NCI-H1048 (cell line): ENCODE results near the gene CCDC74B.
"Not testable (repeated sequence)": the region's sequence is repeated elsewhere in the genome, so short reads cannot be mapped to it uniquely, and the experiment has no call there.

Source experiments
- DNase-seq: peaks from one replicate; lab custom pipeline; 2025; lab: John Stamatoyannopoulos, UW

CCDC74B gene

GRCh38 chr2:130166611-130167010, 21.7 kb upstream of the CCDC74B start:
- not testable (repeated sequence) for DNase-seq

- DNase-seq, result no peak
Measured at GRCh38 chr2:130165293-130166016, 20.5 kb upstream of the CCDC74B start.

DNA sequence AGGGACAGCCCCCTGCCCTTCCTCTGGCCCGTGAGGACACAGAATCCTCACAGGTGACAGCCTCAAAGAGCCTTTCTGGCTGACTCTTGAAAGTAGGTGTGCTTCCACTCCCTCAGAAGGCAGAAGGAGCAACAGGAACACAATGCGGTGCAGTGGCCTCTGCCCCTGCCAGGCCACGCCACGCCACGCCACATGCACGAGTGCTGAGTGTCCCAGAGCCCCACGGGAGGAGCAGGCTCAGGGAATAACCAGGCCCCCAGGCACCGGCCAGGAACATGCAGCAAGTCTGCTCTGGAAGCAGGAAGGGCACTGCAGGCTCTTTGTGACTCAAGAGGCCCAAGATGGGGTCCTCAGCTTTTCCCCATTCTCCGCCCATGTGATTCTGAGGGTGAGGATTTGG, 18.1 kb upstream of the CCDC74B start:
- DNase-seq, result no peak

GRCh38 chr2:130162486-130162885, 17.6 kb upstream of the CCDC74B start:
- DNase-seq, result not testable (repeated sequence)

GRCh38 chr2:130160838-130161705, 16.2 kb upstream of the CCDC74B start:
- not testable (repeated sequence) for DNase-seq

GRCh38 chr2:130160131-130160530, 15.2 kb upstream of the CCDC74B start:
- no peak for DNase-seq

DNA sequence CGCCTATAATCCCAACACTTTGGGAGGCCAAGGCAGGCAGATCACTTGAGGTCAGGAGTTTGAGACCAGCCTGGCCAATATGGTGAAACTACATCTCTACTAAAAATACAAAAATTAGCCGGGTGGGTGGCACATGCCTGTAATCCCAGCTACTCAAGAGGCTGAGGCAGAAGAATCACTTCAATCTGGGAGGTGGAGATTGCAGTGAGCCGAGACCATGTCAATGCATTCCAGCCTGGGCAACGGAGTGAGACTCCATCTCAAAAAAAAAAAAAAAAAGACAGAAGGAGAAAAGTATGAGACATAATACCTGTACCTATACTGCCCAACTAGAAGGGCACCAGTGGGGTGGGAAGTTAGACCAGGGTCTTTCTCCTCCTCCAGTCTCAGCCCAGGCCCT, 14.5 kb upstream of the CCDC74B start:
- DNase-seq, result not testable (repeated sequence)

DNA sequence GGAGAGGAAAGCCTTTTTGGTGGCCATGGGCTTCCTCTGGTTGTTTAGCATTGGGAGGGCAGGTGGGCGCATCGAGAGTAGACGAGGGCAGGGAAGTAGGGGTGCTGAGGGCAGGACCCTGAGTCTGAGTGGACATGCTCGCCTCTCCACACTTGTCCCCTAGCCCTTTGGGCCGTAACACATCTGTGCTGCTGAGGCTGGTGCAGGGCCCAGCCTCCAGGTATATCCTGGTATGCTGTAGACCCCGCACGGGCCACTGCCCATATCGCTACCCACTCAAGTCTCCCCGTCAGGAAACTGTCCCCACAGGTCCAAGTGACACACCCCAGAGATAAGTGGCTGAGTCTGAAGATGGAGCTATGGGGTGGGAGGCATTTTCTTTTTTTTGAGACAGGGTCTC, 13.7 kb upstream of the CCDC74B start:
- no peak for DNase-seq

- not testable (repeated sequence) for DNase-seq
Measured at GRCh38 chr2:130157825-130158514, 13.1 kb upstream of the CCDC74B start.

DNA sequence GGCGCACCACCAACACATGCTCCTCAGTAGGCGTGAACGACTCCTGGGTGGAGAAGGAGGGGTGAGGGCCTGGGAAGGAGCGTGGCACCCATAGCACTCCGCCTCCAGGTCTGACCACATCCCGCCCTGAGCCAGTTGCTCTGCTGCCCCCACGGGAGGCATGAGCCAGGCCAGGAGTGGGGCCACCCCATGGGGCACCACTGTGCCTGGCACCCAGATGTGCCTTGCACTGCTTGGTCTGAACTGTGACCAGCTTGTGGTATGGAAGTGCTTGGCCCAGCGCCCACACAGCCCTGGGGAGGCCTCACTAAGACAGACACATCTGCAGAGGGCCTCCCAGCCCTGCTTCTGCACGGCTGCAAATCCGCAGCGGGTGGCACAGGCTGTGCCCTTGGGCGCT, 12.4 kb upstream of the CCDC74B start:
- not testable (repeated sequence) for DNase-seq

- no peak for DNase-seq
Measured at GRCh38 chr2:130156624-130157004, 11.7 kb upstream of the CCDC74B start.

DNA sequence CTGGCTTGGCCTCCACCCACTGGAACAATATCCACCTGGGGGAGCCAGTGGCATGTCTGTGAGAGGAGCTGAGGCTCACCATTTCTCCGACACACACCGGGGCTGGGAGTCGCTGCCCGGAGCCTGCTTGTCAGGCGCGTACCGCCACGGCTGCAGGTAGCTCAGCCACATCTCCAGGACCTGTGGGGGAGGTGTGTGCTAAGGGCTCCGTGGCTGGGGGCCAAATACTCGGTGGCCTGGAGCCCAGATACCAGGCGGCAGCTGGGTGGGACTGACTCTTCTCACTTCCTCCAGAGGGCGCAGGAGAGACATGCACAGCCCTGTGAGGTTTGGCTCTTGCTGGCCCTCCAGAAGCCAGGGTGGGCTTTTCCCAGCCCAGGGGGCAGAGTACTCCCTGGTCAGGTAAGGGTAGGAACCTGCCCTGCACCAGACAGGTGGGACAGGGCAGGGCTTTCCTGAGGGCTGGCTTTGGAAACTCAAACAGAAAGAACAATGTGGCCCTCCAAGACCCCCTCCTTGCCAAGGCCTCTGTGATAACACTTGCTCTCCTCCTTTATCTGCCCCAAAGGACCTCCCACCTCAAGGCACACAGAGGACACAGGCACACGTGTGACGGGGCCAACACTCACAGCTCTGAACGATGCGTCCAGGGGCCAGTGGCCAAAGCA, 11.2 kb upstream of the CCDC74B start:
- peak; percentile 32 for DNase-seq

GRCh38 chr2:130154773-130155765, 10.2 kb upstream of the CCDC74B start:
- no peak for DNase-seq

GRCh38 chr2:130154423-130154770, 9.5 kb upstream of the CCDC74B start:
- DNase-seq, result not testable (repeated sequence)

DNA sequence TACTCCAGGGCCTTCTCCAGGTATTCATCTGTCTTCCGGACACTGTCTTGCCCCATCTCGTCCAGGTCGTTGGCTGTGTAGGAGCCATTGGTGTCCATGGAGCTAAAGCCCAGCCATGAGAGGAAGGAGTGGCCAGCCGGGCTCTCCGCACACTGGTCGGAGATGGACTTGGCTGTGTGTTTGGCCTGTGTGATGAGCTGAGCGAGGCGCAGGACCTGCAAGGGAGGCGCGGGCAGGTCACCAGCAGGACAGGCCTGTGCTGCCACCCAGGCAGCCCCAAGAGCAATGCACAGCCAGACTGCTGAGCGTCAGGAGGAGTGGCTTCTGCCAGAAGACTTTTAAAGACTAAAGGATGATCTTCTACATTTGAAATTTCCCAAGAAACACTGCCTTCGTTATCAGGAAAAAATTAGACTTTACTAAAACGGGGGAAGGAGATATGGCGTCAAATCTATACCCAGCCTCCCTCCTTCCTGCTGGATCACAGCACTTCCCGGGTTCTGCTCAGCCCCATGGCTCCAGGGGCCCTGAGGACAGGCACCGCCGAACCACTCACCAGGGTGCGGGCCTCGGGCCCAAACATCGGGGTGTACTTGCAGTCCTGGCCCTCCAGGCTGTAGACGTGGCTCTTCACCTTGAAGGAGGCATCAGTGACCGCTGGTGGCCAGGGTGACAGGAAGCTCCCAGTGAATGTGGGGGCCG, 9.0 kb upstream of the CCDC74B start:
- not testable (repeated sequence) for DNase-seq

DNA sequence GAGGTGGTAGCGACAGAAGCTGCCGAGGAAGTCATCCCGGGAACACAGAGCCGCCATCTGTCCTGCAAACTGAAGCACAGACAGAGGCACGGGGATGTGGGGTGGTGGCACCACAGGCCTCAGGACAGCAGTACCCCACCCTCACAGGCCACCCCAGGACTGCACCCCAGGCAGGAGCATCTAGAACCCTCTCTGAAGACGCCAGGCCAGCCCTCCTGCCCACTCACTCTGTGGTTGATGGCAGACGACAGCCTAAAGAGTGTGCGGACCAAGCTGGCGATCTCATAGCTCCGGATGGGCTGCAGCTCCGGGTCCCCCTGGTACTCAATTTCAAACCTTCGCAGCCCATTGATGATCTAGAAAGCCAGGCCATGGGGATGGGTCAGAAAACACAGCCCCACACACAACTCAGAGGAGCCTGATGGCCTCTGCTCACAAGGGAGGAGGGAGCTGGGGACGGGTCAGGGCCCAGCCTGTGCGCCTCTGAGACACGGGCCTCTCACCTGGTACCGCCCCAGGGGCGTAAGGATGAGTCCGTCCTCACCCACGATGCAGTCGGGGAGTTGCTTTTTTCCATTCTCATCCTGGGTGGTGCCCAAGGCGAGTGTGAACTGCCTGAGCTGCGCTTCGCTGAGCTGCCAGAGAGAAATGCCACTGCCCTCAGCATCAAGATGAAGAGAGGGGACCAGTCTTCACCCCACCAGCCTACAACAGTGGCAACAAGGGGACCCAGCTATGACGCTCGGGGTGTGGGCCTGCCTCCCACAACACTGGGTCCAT, 8.1 kb upstream of the CCDC74B start:
- no peak for DNase-seq

DNA sequence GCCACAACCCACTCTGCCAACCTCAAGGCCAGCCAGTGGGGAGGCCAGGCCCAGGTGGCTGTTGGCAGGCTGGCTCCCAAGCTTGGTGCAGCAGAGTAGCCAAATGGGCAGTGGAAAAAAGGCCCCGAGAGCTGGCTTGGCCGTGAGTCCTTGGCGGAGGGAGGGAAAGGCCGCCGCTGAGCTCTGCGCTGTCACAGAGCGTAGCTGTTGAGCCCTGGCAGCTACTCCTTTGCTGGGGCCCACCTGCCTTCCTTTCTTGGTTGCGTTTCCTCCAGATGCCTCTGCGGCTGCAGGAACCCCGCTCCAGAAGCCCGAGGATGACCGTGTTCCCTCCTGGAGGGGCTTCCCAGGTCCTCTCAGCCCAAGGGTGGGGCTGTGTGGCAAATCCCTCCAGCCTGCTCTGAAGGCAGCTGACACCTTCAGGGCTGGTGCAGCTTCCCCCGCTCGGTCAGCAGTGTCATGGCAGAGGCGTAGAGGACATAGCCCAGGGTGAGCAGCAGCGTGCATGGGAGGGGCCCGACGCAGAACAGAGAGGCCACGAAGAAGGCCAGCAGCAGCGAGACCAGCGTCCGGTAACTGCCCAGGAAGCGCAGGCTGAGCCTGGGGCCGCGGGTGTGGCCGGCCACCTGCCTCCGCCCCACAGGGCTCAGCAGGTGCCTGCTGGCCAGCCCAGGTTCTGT, 7.4 kb upstream of the CCDC74B start:
- not testable (repeated sequence) for DNase-seq

DNA sequence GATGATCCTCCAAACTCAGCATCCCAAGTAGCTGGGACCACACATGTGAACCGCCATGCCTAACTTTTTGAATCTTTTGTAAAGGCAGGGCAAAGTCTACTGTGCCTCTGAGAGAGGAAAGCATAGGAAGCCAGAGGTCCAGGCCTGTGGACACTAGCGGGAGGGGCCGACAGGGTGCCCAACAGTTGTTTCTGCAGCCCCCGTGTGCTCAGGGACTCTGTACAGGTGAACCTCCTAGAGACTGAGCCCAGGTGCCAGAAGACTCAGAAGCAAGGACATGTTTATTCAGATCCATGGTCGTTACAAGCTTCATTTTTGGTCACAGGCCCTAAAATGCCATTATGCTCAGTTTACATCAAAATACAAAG, 6.2 kb upstream of the CCDC74B start:
- not testable (repeated sequence) for DNase-seq
